GM21367 (cell line): ENCODE results near the gene NKAIN2.
"Not testable (repeated sequence)": the region's sequence is repeated elsewhere in the genome, so short reads cannot be mapped to it uniquely, and the experiment has no call there.

Experiments used
- ATAC-seq: cut with Tn5 transposase; IDR thresholded peaks from one replicate; pipeline ENCODE4 v1.9.1; 2021; ENCODE audit not compliant: unreplicated experiment

NKAIN2 gene

DNA sequence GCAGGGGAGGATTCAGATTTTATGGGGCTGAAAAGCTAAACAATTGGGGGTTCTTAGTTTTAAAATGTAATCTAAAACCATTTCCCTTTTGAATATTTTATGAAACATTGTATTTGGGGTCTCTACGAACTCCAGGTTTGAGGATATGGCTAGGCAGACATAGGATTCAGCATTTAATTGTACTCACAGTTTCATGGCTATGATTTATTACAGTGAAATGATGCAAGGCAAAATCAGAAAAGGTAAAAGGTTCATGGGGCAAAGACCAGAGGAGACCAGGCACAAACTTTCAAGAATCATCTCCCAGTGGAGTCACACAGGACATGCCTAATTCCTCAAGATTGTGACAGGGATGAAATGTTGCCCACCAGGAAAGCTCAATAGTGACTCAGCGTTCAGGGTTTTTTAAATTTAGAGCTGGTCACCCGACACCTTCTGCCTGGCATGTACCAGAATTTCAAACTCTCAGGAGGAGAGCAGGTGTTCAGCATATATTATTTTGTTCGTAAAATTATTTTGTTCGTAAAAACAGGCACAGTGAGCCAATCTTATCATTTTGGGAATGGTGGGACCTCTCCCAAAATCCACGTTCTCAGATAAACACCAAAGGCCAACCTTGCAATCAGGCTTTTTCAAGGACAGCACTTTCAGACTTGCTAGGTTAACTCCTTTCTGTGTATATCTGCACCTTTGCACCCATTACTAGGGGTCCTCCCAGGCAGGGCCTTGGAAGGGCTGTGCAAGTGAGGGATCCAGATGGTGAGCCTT lies 270.3 kb downstream of the NKAIN2 start:
- no peak for ATAC-seq

GRCh38 chr6:124074606-124075005 lies 270.9 kb downstream of the NKAIN2 start:
- ATAC-seq, result no peak

DNA sequence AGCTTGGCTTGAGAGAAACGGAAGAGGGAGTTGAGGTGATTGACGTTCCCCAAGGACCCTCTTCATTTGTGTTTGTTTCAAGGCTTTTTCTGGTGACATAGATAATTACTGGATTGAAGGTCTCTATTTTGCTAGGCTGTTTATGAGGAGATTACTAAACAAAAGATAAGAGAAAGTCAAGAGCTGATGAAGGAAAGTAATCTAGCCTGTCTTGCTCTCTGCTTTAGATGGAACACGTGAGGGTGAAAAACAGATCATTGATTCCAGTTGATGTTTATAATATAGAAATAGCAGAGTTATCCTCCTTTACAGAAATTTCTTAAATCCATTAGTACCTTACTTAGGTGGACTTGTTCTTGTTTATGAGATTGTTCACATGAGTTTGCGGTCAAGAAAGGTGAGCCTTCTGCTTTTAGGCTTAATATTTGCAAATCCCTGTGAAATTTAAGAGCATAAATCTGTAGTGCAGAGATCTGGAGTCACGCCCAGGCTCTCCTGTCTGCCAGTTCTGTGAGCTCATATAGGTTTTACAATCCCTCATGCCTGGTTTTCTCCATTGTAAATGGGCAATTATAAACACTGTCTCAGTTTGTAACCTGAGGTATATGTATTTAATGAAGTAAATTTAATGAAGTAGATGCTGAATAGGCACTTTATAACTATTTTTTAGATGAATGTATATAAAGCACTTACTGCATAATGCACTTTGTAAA lies 272.8 kb downstream of the NKAIN2 start:
- no peak for ATAC-seq

- ATAC-seq, result no peak
These were observed 274.5 kb downstream of the NKAIN2 start for GRCh38 chr6:124078169-124078568.

- no peak for ATAC-seq
These were observed 276.8 kb downstream of the NKAIN2 start for GRCh38 chr6:124080483-124080882.

DNA sequence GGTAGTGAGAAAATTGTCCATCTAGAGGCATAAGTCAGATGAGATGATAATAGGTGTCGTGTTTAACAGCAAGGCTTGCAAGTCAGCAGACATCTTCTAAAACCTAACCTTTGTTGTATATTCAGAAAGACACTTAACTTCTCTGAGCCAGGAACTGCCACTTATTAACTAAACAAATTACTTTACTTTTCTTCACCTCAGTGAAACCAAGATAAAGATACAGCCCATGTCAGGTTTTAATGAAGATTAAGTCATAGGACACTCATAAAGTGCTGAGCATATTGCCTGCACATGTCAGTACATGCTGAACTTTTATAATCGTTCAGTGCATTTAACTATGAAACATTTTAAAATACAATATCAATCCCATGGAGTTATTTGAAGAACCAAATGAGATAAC lies 286.8 kb downstream of the NKAIN2 start:
- ATAC-seq, result no peak

- ATAC-seq, result no peak
These were observed 295.9 kb downstream of the NKAIN2 start for GRCh38 chr6:124099520-124099919.

DNA sequence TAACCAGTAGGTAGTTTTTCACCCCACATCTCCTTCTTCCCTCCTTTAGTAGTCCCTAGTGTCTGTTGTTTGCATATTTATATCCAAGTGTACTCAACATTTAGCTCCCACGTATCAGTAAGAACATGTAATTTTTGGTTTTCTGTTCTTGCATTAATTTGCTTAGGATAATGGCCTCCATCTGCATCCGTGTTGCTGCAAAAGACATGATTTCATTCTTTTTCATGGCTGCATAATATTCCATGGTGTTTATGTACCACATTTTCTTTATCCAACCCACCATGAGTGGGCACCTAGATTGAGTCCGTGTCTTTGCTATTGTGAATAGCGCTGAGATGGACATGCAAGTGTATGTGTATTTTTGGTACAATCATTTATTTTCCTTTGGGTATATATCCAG lies 306.8 kb downstream of the NKAIN2 start:
- ATAC-seq, result no peak

DNA sequence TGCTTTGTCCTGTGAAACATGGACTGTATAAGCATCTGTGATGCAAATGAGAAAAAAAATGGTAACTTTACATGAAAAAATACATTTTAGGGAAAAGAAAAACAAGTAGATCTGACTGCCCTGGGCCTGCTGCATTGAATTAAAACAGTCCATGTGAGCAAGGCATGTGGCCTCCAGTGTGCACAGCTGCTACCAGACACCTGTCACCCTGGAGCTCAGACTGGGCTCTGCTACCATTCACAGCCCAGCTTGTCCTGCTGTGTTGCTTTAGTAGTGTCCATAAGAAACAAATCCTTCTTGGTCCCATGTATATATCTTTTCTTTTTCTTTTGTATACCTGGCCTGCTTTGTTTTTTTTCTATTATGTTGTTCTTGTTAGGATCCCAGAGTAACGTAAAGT lies 315.9 kb downstream of the NKAIN2 start:
- ATAC-seq, result no peak

DNA sequence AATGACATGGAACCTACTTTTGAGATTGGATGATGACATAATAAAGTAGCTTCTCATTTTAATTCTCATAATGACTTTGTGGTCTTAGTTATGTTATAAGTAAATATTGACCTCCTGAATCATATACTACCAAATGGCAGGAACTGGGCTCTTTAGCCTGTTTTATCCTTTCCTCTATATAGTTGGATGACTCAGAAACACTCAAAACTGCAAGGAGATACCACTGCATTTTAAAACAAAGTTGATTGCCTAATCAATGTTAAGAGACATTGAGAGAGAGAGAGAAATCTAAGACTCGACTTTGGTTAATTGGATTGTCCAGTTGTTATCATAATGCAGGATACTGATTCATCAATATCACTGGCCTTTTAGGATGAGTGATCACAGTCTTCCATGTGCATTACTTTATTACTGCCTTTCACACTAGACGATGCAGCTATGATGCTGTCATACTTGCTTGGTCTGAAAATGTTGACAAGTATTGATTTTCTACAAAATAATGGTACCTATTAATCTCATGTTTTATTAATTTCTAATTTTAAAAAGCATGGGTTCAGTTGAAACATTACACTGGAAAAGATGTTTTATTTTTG lies 320.0 kb downstream of the NKAIN2 start:
- no peak for ATAC-seq

GRCh38 chr6:124131259-124131658 lies 327.6 kb downstream of the NKAIN2 start:
- ATAC-seq, result no peak

DNA sequence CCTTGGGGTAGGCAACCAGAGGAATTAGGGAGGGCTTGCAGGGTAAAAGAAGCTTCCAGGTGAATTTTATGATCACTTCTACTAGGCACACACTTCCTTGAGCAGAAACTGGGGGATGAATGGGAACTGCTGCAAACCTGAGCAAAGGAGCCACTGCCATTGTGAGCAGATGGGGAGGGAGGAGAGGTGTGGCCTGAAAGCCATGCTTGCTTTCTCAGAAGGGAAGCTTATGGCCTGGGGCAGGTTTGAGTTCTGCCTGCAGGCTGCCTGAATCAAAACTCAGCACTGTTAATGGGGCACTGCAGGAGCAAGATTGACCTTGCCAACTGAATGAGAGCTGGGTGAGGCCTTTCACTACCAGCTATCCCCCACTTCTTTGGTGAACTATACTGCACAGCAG lies 328.1 kb downstream of the NKAIN2 start:
- no peak for ATAC-seq

- ATAC-seq, result no peak
These were observed 328.6 kb downstream of the NKAIN2 start for GRCh38 chr6:124132256-124132655.

DNA sequence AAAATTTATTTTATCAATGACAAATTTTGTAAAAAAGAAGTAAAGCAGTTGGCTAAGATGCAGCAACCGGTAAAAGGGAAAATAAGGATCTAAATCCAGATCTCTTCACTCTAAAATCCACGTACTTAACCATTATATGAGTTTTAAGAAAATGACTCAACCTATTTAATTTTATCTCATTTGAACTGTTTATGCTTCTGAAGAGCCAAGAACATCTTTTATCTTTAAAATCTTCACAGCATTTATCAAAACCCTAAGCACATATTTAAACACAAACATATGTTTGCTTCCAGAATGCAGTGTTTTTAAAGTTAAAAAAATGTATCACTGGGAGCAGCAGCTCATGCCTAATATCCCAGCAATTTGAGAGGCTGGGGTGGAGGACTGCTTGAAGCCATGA lies 339.2 kb downstream of the NKAIN2 start:
- no peak for ATAC-seq

DNA sequence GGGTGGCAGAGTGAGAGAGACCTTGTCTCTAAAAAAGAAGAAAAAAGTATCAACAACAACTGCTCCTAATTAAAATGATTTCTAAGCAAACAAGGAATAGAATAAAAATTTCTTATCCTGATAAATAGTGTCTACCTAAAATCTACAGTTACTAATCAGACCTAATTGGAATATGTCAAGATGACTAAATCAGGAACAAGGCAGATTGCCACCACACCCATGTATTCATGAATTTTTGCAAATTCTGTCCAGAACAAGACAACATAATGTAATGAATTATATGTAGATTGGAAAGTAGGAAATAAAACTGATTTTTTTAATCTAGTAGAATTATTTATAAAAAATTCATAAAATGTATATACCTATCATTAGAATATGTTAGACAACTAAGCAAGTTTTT lies 339.8 kb downstream of the NKAIN2 start:
- ATAC-seq, result no peak

DNA sequence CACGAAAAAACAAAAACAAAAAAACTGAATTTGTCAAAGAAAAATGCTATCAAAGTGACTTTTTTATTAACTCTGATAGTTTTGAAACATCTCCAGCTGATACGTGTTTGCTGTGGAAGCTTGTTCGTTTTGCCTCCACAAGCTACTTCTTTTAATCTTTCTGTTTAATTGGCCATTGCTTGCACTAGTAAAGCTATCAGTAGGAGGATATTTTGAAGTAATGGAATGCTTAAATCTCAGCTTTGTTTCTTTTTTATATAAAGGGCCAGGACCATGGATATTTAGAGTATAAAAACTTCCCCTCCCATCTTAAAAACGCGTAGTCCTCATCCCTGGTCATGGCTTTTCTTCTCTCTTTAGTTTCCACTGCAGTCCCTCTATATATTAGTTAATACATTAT lies 344.0 kb downstream of the NKAIN2 start:
- no peak for ATAC-seq

GRCh38 chr6:124148236-124148957 lies 344.7 kb downstream of the NKAIN2 start:
- no peak for ATAC-seq

GRCh38 chr6:124149646-124150045 lies 346.0 kb downstream of the NKAIN2 start:
- ATAC-seq, result no peak

DNA sequence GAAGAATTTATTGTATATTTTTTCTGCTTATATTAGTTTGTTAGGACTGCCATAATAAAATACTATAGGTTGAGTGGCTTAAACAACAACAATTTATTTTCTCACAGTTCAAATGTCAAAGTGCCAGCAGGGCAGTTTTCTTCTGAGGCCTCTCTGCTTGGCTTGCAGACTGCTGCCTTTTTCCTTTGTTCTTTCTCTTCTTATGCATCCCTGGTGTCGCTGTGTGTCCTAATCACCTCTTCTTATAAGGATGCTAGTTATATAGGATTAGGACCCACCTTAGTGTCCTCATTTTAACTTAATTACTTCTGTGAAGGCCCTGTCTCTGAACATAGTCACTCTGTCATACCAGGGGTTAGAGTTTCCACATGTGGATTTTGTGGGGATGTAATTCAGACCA lies 354.4 kb downstream of the NKAIN2 start:
- no peak for ATAC-seq

GRCh38 chr6:124163676-124164075 lies 360.0 kb downstream of the NKAIN2 start:
- no peak for ATAC-seq

- no peak for ATAC-seq
These were observed 360.7 kb downstream of the NKAIN2 start for GRCh38 chr6:124164343-124164742.

DNA sequence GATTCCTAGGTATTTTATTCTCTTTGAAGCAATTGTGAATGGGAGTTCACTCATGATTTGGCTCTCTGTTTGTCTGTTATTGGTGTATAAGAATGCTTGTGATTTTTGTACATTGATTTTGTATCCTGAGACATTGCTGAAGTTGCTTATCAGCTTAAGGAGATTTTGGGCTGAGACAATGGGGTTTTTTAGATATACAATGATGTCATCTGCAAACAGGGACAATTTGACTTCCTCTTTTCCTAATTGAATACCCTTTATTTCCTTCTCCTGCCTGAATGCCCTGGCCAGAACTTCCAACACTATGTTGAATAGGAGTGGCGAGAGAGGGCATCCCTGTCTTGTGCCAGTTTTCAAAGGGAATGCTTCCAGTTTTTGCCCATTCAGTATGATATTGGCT lies 363.6 kb downstream of the NKAIN2 start:
- ATAC-seq, result not testable (repeated sequence)
